GM13976 (cell line): ENCODE measurements around the gene TMEM229B.

Experiments used
- DNase-seq: peaks from one replicate; pipeline ENCODE4 v3.0.0; 2012; ENCODE audit warnings: low spot score
- CTCF ChIP-seq: IDR thresholded peaks from 2 replicates; pipeline ENCODE4 v1.5.1; 2012; ENCODE audit warnings: borderline replicate concordance, mild to moderate bottlenecking; ENCODE audit not compliant: insufficient read depth; ENCODE audit errors: extremely low read depth, missing control alignments, control extremely low read depth
- in situ Hi-C: fragments of 300-500 bp; cut with MboI; formaldehyde crosslinking; loops from one replicate; pipeline ENCODE4 v1.12.0; 2022; ENCODE audit warnings: low sequenced_read_pairs, mixed read lengths, inconsistent platforms; ENCODE audit not compliant: unreplicated experiment

Gene TMEM229B

GRCh38 chr14:67500981-67501380, 12.5 kb upstream of the TMEM229B start:
- TF ChIP-seq CTCF = no peak
- DNase-seq = no peak
- in situ Hi-C loops = no loop called here

GRCh38 chr14:67497716-67498115, 9.2 kb upstream of the TMEM229B start:
- no peak for DNase-seq
- in situ Hi-C loops = no loop called here
- TF ChIP-seq CTCF = no peak

- TF ChIP-seq CTCF = no peak
- in situ Hi-C loops = no loop called here
- no peak for DNase-seq
Observed at GRCh38 chr14:67497216-67497615, 8.7 kb upstream of the TMEM229B start.

- TF ChIP-seq CTCF = no peak
- DNase-seq = no peak
- in situ Hi-C loops = no loop called here
Observed at GRCh38 chr14:67495827-67496226, 7.3 kb upstream of the TMEM229B start.

GRCh38 chr14:67493092-67493717, 4.7 kb upstream of the TMEM229B start:
- peak; percentile 60 for DNase-seq
- in situ Hi-C loops = no loop called here
- no peak for TF ChIP-seq CTCF

- no peak for DNase-seq
- no peak for TF ChIP-seq CTCF
- in situ Hi-C loops = no loop called here
Observed at GRCh38 chr14:67492538-67492937, 4.0 kb upstream of the TMEM229B start.

GRCh38 chr14:67491741-67492507, 3.4 kb upstream of the TMEM229B start:
- in situ Hi-C loops = no loop called here
- DNase-seq = no peak
- no peak for TF ChIP-seq CTCF
